Measurements from ENCODE around the gene C12orf57.

GRCh38 chr12:6941782-6942181, 2.0 kb upstream of the C12orf57 start:
- no peak for TF ChIP-seq CTCF (IDR thresholded peaks at IDR 0.05; ENCODE audit: low read length)
- no peak for TF ChIP-seq EZH2phosphoT487 (IDR thresholded peaks at IDR 0.05; ENCODE audit: low read length)
